Regular cardiac myocyte (primary cell): ENCODE data around the gene DHX34. TPM values are rescaled to one million over a fixed set of nuclear protein-coding genes. Genes with fewer than 3 reads are reported as not detected.

Experiments used
- total RNA-seq: library from RNA; depleted of rRNA; stranded (reverse); fragments of >200 nt; gene quantifications from 2 replicates; pipeline ENCODE4 v1.2.3, GENCODE V29; 2014

DHX34 gene
- 9.6 and 17.6 TPM in 2 replicates for total RNA-seq

GRCh38 chr19:47348819-47349795 lies at the start of gene DHX34:
Gene DHX34, plus strand, starts transcription at chr19:47349315. Its CDS starts 3,716 bp downstream, at chr19:47353031.

GRCh38 chr19:47309608-47310007 lies 39.5 kb upstream of the DHX34 start, which contains the start of gene C5AR1:
Gene C5AR1, plus strand, starts transcription at chr19:47309861. Its CDS starts 35 bp downstream, at chr19:47309896.

GRCh38 chr19:47331931-47332547 lies 17.1 kb upstream of the DHX34 start, which contains the start of gene C5AR2:
Gene C5AR2, plus strand, starts transcription at chr19:47332175. Its CDS starts 8,625 bp downstream, at chr19:47340800.

GRCh38 chr19:47419030-47419783 lies 70.1 kb downstream of the DHX34 start, which contains the start of gene MEIS3:
Gene MEIS3, minus strand, starts transcription at chr19:47419527. Its CDS starts 446 bp downstream, at chr19:47419081.

Other genes starting within 250 kb of the DHX34 start
- 3.9 and 23.0 TPM in 2 replicates for gene ZC3H4, start 235.5 kb upstream of the DHX34 start, total RNA-seq
- gene SAE1, start 218.5 kb upstream of the DHX34 start, total RNA-seq, result 94.4 and 192 TPM in 2 replicates
- gene BBC3, start 118.1 kb upstream of the DHX34 start, total RNA-seq, result 10.2 and 16.1 TPM in 2 replicates
- 6.2 and 20.1 TPM in 2 replicates for gene CCDC9, start 92.8 kb upstream of the DHX34 start, total RNA-seq
- gene INAFM1, start 74.4 kb upstream of the DHX34 start, total RNA-seq, result 2.1 and 2.3 TPM in 2 replicates
- gene C5AR1, start 39.5 kb upstream of the DHX34 start, total RNA-seq, result 0.28 and 0.58 TPM in 2 replicates
- under 0.01 TPM in 2 replicates for gene C5AR2, start 17.1 kb upstream of the DHX34 start, total RNA-seq
- 24.3 and 56.7 TPM in 2 replicates for gene MEIS3, start 70.2 kb downstream of the DHX34 start, total RNA-seq
- not detected in 2 replicates for gene SLC8A2, start 122.6 kb downstream of the DHX34 start, total RNA-seq
- 3.7 and 4.2 TPM in 2 replicates for gene KPTN, start 134.9 kb downstream of the DHX34 start, total RNA-seq
- gene NAPA, start 165.7 kb downstream of the DHX34 start, total RNA-seq, result 64.0 and 64.6 TPM in 2 replicates
- gene ZNF541, start 223.8 kb downstream of the DHX34 start, total RNA-seq, result under 0.01 and 0.85 TPM in 2 replicates